Measurements from ENCODE around the gene CRYBA4. TPM values are rescaled to one million over a fixed set of nuclear protein-coding genes. Genes with fewer than 3 reads are reported as not detected.
"Not testable (repeated sequence)": the region's sequence is repeated elsewhere in the genome, so short reads cannot be mapped to it uniquely, and the experiment has no call there.

Gene CRYBA4
- total and polyA plus RNA-seq, 7 donors, result not detected

DNA sequence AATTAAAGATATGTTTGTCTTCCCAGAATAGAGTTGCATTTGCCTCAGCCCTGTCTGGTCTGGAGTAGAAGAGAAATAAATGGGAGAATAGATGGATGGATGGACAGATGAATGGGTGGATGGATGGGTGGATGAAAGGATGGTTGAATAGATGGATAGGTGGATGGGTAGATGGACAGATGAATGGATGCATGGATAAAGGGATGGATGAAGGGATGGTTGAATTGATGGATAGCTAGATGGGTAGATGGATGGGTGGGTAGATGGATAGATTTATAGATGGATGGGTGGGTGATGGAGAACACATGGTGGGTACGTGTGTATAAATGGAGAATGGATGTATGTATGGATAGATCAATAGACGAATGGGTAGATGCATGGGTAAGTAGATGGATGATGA, 12.5 kb upstream of the CRYBA4 start:
- no peak overlapping the region for H3K4me3 ChIP-seq
- intact Hi-C loops (cut with DNase I), result no loop called here

DNA sequence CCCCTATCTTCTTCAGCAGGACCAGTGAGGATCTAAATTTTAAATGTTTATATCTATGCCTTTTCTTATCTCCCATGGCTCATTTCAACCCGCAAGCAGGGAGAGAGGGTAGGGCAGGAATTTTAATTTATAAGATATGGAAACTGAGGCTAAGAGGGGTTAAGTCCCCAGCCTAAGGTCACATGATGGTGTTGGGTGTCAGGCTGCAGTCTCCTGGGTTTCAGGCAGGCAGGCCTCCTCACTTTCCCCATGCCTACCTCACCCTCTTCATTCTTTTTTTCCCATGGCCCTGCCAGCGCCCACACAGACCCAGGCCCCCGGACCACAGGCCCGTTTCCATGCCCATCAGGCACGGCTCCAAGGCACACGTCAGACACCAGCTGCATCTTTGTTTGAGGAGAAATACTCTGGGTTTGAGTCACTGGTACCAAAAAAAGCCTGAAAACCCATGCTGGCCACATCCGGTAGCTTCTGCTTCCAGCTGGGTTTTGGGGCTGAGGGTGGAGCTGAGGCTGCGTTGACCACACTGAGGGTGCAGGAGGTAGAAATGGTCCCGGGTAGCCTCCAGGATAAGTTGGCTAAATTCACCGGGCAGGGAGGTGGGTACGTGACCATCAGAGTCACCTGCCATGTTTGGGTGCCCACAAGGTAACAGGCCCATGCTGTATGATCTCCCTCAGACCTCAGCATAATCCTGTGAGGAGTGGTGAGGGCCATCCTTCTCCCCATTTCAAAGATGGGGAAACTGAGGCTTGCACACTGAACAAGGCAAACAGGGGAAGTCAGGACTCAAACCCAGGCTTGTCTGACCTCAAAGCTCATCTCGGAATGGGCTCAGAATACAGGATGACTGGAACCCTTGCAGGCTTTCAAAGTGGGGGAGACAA, 11.4 kb upstream of the CRYBA4 start:
- ATAC-seq (no peak), DNase-seq (peak in 1 of 2 donors; percentile 36)
- H3K27me3 ChIP-seq (ENCODE audit: insufficient read depth in 3 of 3, low read length in 2 of 3), result peaks cover 0 to 6% (median 0%) of the 10 kb centered on the region in 3 donors
- whole genome bisulfite sequencing, 3 donors, result 53 to 59% (median 57%) methylated on average over 12 of the region's 12 CpGs
- H3K27ac ChIP-seq, result no peak overlapping the region
- no peaks in the 10 kb centered on the region for H3K9me3 ChIP-seq
- no peak overlapping the region for H3K4me3 ChIP-seq
- TF ChIP-seq, protein P1, sequence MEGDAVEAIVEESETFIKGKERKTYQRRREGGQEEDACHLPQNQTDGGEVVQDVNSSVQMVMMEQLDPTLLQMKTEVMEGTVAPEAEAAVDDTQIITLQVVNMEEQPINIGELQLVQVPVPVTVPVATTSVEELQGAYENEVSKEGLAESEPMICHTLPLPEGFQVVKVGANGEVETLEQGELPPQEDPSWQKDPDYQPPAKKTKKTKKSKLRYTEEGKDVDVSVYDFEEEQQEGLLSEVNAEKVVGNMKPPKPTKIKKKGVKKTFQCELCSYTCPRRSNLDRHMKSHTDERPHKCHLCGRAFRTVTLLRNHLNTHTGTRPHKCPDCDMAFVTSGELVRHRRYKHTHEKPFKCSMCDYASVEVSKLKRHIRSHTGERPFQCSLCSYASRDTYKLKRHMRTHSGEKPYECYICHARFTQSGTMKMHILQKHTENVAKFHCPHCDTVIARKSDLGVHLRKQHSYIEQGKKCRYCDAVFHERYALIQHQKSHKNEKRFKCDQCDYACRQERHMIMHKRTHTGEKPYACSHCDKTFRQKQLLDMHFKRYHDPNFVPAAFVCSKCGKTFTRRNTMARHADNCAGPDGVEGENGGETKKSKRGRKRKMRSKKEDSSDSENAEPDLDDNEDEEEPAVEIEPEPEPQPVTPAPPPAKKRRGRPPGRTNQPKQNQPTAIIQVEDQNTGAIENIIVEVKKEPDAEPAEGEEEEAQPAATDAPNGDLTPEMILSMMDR (IDR thresholded peaks at IDR 0.05), result no peak
- no peaks in the 10 kb centered on the region for H3K36me3 ChIP-seq (ENCODE audit: insufficient read depth in 1 of 2, low read depth in 1 of 2)
- no peaks in the 10 kb centered on the region for H3K4me1 ChIP-seq
- intact Hi-C loops (cut with DNase I), result no loop called here

More for the DNA sequence above, 12.5 kb upstream of the CRYBA4 start:
- no peak overlapping the region for H3K27ac ChIP-seq
- 93 to 96% (median 94%) methylated on average over 2 of the region's 2 CpGs for WGBS, 3 donors
- TF ChIP-seq, protein P1 (IDR thresholded peaks at IDR 0.05), result no peak
- DNase-seq, result no peak
- no peaks in the 10 kb centered on the region for H3K36me3 ChIP-seq (ENCODE audit: insufficient read depth in 1 of 2, low read depth in 1 of 2)
- peaks cover 0 to 1% (median 0%) of the 10 kb centered on the region in 3 donors for H3K27me3 ChIP-seq (ENCODE audit: insufficient read depth in 3 of 3, low read length in 2 of 3)
- no peaks in the 10 kb centered on the region for H3K9me3 ChIP-seq
- ATAC-seq, result no peak
- no peaks in the 10 kb centered on the region for H3K4me1 ChIP-seq

- no peak for ATAC-seq
- TF ChIP-seq, protein P1 (IDR thresholded peaks at IDR 0.05), result no peak
- Histone ChIP-seq H3K4me1 (no peaks in the 10 kb centered on the region), H3K27ac (no peak overlapping the region), H3K9me3 (no peaks in the 10 kb centered on the region), H3K4me3 (no peak overlapping the region), H3K27me3 (ENCODE audit: insufficient read depth in 3 of 3, low read length in 2 of 3) (peaks cover 0 to 6% (median 0%) of the 10 kb centered on the region in 3 donors), H3K36me3 (ENCODE audit: insufficient read depth in 1 of 2, low read depth in 1 of 2) (no peaks in the 10 kb centered on the region)
- intact Hi-C loops (cut with DNase I), result no loop called here
- DNase-seq, result no peak
- WGBS, 3 donors, result 60 to 76% (median 70%) methylated on average over 2 of the region's 2 CpGs
Observed at GRCh38 chr22:26610996-26611395, 10.8 kb upstream of the CRYBA4 start.

- H3K4me1 ChIP-seq, result no peaks in the 10 kb centered on the region
- H3K4me3 ChIP-seq, result no peak overlapping the region
- intact Hi-C loops (cut with DNase I), result no loop called here
- H3K9me3 ChIP-seq, result no peaks in the 10 kb centered on the region
- H3K27ac ChIP-seq, result no peak overlapping the region
- WGBS, 3 donors, result 81 to 87% (median 85%) methylated on average over 4 of the region's 4 CpGs
- H3K36me3 ChIP-seq (ENCODE audit: insufficient read depth in 1 of 2, low read depth in 1 of 2), result no peaks in the 10 kb centered on the region
- TF ChIP-seq, protein P1 (IDR thresholded peaks at IDR 0.05), result no peak
- H3K27me3 ChIP-seq (ENCODE audit: insufficient read depth in 3 of 3, low read length in 2 of 3), result peaks cover 0 to 6% (median 0%) of the 10 kb centered on the region in 3 donors
- ATAC-seq, result no peak
- DNase-seq, result no peak
Observed at GRCh38 chr22:26612652-26613051, 9.1 kb upstream of the CRYBA4 start.

DNA sequence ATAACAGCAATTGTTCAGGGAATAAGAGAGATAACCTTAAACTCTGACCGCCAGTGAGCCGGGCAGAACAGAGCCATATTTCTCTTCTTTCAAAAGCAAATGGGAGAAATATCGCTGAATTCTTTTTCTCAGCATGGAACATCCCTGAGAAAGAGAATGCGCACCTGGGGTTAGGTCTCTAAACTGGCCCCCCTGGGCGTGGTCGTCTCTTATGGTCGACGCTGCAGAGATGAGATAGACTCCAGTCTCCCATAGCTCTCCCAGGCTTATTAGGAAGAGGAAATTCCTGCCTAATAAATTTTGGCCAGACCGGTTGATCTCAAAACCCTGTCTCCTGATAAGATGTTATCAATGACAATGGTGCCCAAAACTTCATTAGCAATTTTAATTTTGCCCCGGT, 8.0 kb upstream of the CRYBA4 start:
- H3K36me3 ChIP-seq (ENCODE audit: insufficient read depth in 1 of 2, low read depth in 1 of 2); H3K4me3 ChIP-seq; DNase-seq; intact Hi-C loops (cut with DNase I); H3K4me1 ChIP-seq; ATAC-seq; H3K27ac ChIP-seq; H3K27me3 ChIP-seq (ENCODE audit: insufficient read depth in 3 of 3, low read length in 2 of 3); H3K9me3 ChIP-seq: not testable (repeated sequence)
- WGBS, 3 donors, result 22 to 29% (median 23%) methylated on average over 9 to 10 of the region's 10 CpGs

Data from psoas muscle (tissue), 8 donors.